RWPE1 (cell line): ENCODE results near the gene AQP12A.
"Not testable (repeated sequence)": the region's sequence is repeated elsewhere in the genome, so short reads cannot be mapped to it uniquely, and the experiment has no call there.

Experiments
- CTCF ChIA-PET: fragments of 350-600 bp; sonication (Branson Sonifier 250); formaldehyde crosslinking; extraction: SDS; loops from one replicate; lab custom pipeline; 2021; lab: Yijun Ruan, JAX
- POLR2A ChIA-PET: fragments of 400-600 bp; formaldehyde crosslinking; extraction: SDS; loops from one replicate; lab custom pipeline; 2020; ENCODE audit warnings: antibody characterized with exemption; ENCODE audit not compliant: low non-redundant PET; lab: Yijun Ruan, JAX
- DNase-seq: peaks from one replicate; pipeline ENCODE4 v3.0.0; 2012; ENCODE audit warnings: low spot score
- H3K27ac ChIP-seq: fragments of 450-650 bp; 2 replicates; pipeline ENCODE4 v1.5.1; 2017
- TF ChIP-seq, protein P1 (sequence below): fragments of 450-650 bp; conservative IDR thresholded peaks from 2 replicates; pipeline ENCODE4 v1.5.1; 2017; ENCODE audit warnings: low read depth, mild to moderate bottlenecking

AQP12A gene, protein sequence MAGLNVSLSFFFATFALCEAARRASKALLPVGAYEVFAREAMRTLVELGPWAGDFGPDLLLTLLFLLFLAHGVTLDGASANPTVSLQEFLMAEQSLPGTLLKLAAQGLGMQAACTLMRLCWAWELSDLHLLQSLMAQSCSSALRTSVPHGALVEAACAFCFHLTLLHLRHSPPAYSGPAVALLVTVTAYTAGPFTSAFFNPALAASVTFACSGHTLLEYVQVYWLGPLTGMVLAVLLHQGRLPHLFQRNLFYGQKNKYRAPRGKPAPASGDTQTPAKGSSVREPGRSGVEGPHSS

DNA sequence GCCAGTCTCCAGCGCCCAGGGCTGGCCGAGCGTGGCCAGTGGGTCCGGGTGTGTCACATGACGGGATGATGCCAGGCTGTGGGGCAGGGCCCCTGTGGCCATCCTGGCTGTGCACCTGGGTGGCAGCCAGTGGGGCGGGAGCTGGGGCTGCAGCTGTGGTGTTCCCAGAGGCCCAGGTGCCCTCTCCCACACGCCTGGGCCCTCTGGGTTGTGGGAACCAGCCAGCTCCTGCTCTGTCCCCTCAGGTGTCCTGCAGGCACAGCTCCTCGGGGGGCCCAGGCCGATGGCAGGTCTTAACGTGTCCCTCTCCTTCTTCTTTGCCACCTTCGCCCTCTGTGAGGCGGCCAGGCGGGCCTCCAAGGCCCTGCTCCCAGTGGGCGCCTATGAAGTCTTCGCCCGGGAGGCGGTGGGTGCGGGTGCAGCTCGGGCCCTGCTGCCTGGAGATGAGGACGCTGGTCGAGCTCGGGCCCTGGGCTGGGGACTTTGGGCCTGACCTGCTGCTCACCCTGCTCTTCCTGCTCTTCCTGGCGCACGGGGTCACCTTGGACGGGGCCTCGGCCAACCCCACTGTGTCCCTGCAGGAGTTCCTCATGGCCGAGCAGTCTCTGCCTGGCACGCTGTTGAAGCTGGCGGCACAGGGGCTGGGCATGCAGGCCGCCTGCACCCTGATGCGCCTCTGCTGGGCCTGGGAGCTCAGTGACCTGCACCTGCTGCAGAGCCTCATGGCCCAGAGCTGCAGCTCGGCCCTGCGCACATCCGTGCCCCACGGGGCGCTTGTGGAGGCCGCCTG, at the start of gene AQP12A:
Gene AQP12A (plus strand): TSS at position 236 of the 790 bp plus-strand sequence. CDS start 48 bp downstream, at position 284.
- POLR2A ChIA-PET, DNase-seq, H3K27ac ChIP-seq, CTCF ChIA-PET: not testable (repeated sequence)

DNA sequence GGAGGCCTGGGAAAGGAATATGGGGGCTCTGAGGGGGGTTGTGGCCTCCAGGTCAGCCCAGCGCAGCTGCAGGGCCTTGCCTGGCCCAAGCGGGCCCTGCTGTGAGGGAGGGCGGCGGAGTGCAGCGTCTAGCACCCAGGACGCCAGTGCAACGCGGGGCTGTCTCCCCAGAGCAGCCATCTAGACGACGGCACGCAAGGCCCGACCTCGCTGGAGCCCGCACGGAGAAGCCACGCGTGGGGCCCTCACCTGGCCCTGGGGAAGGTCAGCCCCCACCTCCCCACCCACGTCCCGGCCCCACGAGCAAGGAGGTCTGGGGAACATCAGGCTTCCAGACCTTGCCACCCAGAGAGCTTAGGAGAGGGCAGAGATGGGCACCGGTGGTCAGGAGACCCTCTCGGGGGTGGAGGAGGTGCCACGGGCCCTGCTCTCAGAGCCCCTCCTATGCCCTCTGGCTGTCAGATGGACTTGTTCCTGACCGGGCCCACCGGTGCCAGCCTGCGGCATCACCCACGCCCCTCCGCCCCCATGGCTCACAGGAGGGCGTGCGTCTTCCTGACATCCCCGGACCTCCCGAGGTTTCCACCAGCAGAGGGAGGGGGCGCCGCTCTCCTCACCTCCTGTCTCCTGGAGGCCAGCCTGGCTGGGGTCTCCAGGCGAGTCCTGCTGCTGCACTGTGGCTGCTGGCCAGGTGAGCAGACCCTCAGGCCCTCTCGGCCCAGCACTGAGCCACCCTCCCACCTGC, 49.4 kb upstream of the AQP12A start:
- H3K27ac ChIP-seq = no peak overlapping the region
- CTCF ChIA-PET = interaction anchor here (0.7 kb wide), 1 partner anchor 205 kb away, joined by 3 read pairs; no protein-coding TSS in a partner anchor
- no peak for DNase-seq
- POLR2A ChIA-PET = interaction anchor here (0.6 kb wide), 1 partner anchor 196 kb away, joined by 3 read pairs; no protein-coding TSS in a partner anchor
- TF ChIP-seq, protein P1, sequence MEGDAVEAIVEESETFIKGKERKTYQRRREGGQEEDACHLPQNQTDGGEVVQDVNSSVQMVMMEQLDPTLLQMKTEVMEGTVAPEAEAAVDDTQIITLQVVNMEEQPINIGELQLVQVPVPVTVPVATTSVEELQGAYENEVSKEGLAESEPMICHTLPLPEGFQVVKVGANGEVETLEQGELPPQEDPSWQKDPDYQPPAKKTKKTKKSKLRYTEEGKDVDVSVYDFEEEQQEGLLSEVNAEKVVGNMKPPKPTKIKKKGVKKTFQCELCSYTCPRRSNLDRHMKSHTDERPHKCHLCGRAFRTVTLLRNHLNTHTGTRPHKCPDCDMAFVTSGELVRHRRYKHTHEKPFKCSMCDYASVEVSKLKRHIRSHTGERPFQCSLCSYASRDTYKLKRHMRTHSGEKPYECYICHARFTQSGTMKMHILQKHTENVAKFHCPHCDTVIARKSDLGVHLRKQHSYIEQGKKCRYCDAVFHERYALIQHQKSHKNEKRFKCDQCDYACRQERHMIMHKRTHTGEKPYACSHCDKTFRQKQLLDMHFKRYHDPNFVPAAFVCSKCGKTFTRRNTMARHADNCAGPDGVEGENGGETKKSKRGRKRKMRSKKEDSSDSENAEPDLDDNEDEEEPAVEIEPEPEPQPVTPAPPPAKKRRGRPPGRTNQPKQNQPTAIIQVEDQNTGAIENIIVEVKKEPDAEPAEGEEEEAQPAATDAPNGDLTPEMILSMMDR = no peak

DNA sequence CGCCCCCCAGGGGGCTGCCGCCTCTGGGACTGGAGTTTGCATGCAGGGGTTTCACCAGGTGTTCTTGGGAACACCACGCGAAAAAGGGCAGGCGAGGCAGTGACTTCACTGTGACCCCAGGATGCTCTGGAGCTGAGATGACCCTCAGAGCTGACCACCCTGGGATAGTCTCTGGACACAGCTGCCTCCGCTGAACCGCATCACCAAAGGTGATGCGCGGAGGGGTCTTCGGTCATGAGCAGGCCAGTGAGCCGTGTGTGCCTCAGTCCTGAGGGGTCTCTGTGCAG, 48.9 kb upstream of the AQP12A start:
- TF ChIP-seq, protein P1 = no peak
- CTCF ChIA-PET = no interaction called here
- H3K27ac ChIP-seq = no peak overlapping the region
- DNase-seq = no peak
- POLR2A ChIA-PET = interaction anchor here (0.6 kb wide), 1 partner anchor 195 kb away, joined by 3 read pairs; no protein-coding TSS in a partner anchor

DNA sequence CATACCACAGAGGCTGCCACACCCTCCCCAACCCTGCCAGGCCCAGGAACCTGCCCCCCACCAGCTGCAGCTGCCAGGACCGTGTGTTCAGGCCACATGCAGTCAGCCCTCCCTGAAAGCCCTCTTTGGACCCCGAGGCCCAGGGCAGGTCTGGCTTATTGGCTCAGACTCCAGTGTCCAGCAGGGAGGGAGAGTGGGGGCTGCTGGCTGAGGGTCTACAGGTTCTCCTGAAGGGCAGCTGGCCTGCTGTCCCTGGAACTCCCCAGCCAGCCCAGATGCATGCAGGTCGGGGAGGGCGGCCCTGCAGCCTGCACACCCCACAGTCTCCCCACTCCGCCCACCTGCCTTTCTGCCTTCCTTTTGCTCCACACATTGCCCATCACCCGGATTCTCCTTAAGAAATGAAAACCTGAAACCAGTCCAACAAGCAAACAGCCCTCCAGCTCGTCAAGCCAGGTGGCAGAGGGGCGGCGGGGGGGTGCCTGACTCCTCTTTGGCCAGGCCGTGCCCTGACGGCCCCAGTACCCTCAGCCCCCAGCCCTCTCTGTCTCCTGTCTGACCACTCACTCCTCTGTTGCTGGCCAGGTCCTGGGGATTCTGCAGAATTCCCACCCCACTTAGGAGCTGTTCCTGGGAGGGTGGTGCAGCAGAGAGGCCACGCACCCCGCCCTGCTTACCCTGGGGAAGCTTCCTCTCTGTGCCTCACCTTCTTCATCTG, 48.4 kb upstream of the AQP12A start:
- ChIA-PET CTCF (interaction anchor here (0.6 to 0.7 kb wide), 2 partner anchors 500 to 643 kb away, joined by 3 read pairs; no protein-coding TSS in a partner anchor), POLR2A (no interaction called here)

DNA sequence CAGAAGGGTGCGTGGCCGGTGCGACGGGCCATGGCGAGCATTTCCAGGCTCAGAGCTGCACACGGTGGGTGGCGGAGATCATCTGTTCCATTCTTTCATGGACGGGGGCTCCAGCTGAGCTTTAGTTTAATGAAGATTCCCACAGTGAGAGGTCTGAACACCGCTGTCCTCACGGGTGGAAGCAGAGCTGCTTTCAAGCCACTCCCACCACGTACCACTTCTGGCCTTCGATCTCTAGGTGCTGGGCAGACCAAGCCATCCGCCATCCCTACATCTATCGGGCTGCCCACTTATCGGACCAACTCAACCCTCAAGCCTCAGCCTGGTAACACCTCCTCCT, 47.9 kb upstream of the AQP12A start:
- POLR2A ChIA-PET = no interaction called here
- DNase-seq = no peak
- TF ChIP-seq, protein P1 = no peak
- H3K27ac ChIP-seq = no peak overlapping the region
- CTCF ChIA-PET = interaction anchor here (0.6 to 0.7 kb wide), 2 partner anchors 500 to 643 kb away, joined by 3 read pairs; no protein-coding TSS in a partner anchor

More for the DNA sequence above, 48.4 kb upstream of the AQP12A start:
- DNase-seq = no peak
- H3K27ac ChIP-seq = no peak overlapping the region
- TF ChIP-seq, protein P1 = no peak

DNA sequence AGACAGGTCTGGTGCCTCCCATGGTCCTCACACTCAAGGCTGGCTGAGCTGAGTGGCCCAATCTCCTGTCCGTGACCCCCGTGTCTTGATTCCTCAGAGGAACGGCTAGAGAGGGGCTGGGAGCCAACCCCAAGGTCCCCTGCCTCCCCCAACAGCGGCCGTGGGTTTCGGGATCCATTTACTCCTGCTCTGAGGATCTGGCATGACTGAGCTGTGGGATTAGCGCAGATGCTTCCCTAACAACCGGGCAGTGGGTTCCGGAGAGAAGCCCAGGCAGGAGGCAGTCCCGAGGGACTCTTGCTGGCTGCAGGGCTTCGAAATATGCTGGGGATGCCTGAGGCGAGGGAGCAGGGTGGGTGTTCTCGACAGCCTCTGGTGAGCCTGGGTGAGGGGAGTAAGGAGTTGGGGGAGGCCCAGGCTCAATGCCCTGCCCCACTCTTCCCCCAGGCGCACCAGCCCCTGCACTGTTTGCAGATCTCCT, 47.5 kb upstream of the AQP12A start:
- CTCF ChIA-PET = no interaction called here
- POLR2A ChIA-PET = no interaction called here
- TF ChIP-seq, protein P1 = no peak
- DNase-seq = no peak
- H3K27ac ChIP-seq = no peak overlapping the region
